Measurements from ENCODE around the gene ASB1.

GRCh38 chr2:238418999-238419546 lies 7.7 kb upstream of the ASB1 start:
- TF ChIP-seq CTCF (IDR thresholded peaks at IDR 0.05) (no peak), POLR2AphosphoS5 (IDR thresholded peaks at IDR 0.05) (no peak), POLR2A (IDR thresholded peaks at IDR 0.05) (no peak)
